Naive thymus-derived CD4-positive, alpha-beta T cell (primary cell): ENCODE results near the gene KIRREL1. TPM values are rescaled to one million over a fixed set of nuclear protein-coding genes. Genes with fewer than 3 reads are reported as not detected.

ENCODE experiments used
- ATAC-seq: fragments of 150-1000 bp; cut with Tn5 transposase; 2 replicates; pipeline ENCODE4 v1.10.0; 2021; ENCODE audit warnings: mild to moderate bottlenecking, moderate library complexity
- CTCF ChIA-PET: fragments of 350-600 bp; sonication (Branson Sonifier 250); formaldehyde crosslinking; loops from one replicate; lab custom pipeline; 2021; ENCODE audit warnings: antibody characterized with exemption; lab: Charles Lee
- POLR2A ChIA-PET: fragments of 350-600 bp; sonication (Branson Sonifier 250); formaldehyde crosslinking; loops from one replicate; lab custom pipeline; 2021; ENCODE audit warnings: antibody characterized with exemption, inconsistent platforms; lab: Charles Lee
- DNase-seq, 9 donors: peaks; one replicate each; pipeline versions ENCODE4 v3.0.0 to v3.0.0-alpha.2; 2020 to 2022; ENCODE audit warnings: mixed read lengths in 1 of 9
- H3K27ac ChIP-seq: one replicate; pipeline ENCODE4 v1.7.0; 2013; ENCODE audit warnings: mild to moderate bottlenecking, low read depth, low read length, moderate library complexity
- H3K27me3 ChIP-seq, 2 donors: one replicate each; pipeline ENCODE4 v1.7.0; 2013; ENCODE audit warnings: low read length in 2 of 2, mild to moderate bottlenecking in 2 of 2, moderate library complexity in 2 of 2; ENCODE audit not compliant: control insufficient read depth in 2 of 2, insufficient read depth in 2 of 2
- H3K36me3 ChIP-seq, 3 experiments: 1 replicate in 2 of 3; 2 replicates in 1 of 3; pipeline ENCODE4 v1.7.0; 2013; ENCODE audit warnings: low read length in 3 of 3, mild to moderate bottlenecking in 3 of 3, moderate library complexity in 1 of 3; ENCODE audit not compliant: insufficient read depth in 3 of 3, control insufficient read depth in 2 of 3
- H3K4me1 ChIP-seq, 2 donors: one replicate each; pipeline ENCODE4 v1.7.0; 2013; ENCODE audit warnings: low read length in 2 of 2, mild to moderate bottlenecking in 2 of 2, moderate library complexity in 1 of 2; ENCODE audit not compliant: control insufficient read depth in 2 of 2, insufficient read depth in 2 of 2
- H3K4me3 ChIP-seq: 2 replicates; pipeline ENCODE4 v1.7.0; 2013; ENCODE audit warnings: mild to moderate bottlenecking, low read length
- H3K9me3 ChIP-seq, 3 experiments: 1 replicate in 2 of 3; 2 replicates in 1 of 3; pipeline ENCODE4 v1.7.0; 2013; ENCODE audit warnings: low read length in 3 of 3; ENCODE audit not compliant: control insufficient read depth in 2 of 3
- H3K27ac Mint-ChIP-seq, 9 donors: one replicate each; pipeline ENCODE4 v1.8.0; 2020 to 2022; ENCODE audit warnings: mixed read lengths in 9 of 9, mild to moderate bottlenecking in 8 of 9, moderate library complexity in 5 of 9, inconsistent platforms in 2 of 9
- H3K27me3 Mint-ChIP-seq, 5 donors: one replicate each; pipeline ENCODE4 v1.8.0; 2021 to 2022; ENCODE audit warnings: mixed read lengths in 5 of 5, mild to moderate bottlenecking in 1 of 5
- H3K36me3 Mint-ChIP-seq, 5 donors: one replicate each; pipeline ENCODE4 v1.8.0; 2020 to 2022; ENCODE audit warnings: mixed read lengths in 5 of 5, mild to moderate bottlenecking in 3 of 5, inconsistent platforms in 1 of 5
- H3K4me1 Mint-ChIP-seq, 7 donors: one replicate each; pipeline ENCODE4 v1.8.0; 2020 to 2022; ENCODE audit warnings: mixed read lengths in 7 of 7, mild to moderate bottlenecking in 3 of 7, inconsistent platforms in 1 of 7
- H3K4me3 Mint-ChIP-seq, 10 donors: one replicate each; pipeline ENCODE4 v1.8.0; 2020 to 2022; ENCODE audit warnings: mild to moderate bottlenecking in 10 of 10, mixed read lengths in 10 of 10, moderate library complexity in 6 of 10, inconsistent platforms in 2 of 10
- H3K9me3 Mint-ChIP-seq, 11 donors: one replicate each; pipeline ENCODE4 v1.8.0; 2020 to 2022; ENCODE audit warnings: mixed read lengths in 11 of 11, mild to moderate bottlenecking in 4 of 11, inconsistent platforms in 1 of 11, moderate library complexity in 1 of 11
- intact Hi-C, 2 donors: fragments of 100-400 bp; cut with micrococcal nuclease; formaldehyde crosslinking; loops; one replicate each; pipeline ENCODE4 v1.15.1; 2023
- polyA plus RNA-seq, 2 donors: library from polyadenylated mRNA; unstranded; fragments of 300-500 nt; fragmentation: Illumina TruSeq; gene quantifications; one replicate each; pipeline ENCODE4 v1.2.3, GENCODE V29; 2021
- total RNA-seq, 6 experiments: library from RNA in 5 of 6; stranded (reverse) in 5 of 6; gene quantifications; 1 replicate in 5 of 6; 2 replicates in 1 of 6; pipeline ENCODE4 v1.2.3 and lab custom pipeline; 2021 to 2026

The KIRREL1 gene
- total and polyA plus RNA-seq, 7 experiments from 2014 or later: not detected

DNA sequence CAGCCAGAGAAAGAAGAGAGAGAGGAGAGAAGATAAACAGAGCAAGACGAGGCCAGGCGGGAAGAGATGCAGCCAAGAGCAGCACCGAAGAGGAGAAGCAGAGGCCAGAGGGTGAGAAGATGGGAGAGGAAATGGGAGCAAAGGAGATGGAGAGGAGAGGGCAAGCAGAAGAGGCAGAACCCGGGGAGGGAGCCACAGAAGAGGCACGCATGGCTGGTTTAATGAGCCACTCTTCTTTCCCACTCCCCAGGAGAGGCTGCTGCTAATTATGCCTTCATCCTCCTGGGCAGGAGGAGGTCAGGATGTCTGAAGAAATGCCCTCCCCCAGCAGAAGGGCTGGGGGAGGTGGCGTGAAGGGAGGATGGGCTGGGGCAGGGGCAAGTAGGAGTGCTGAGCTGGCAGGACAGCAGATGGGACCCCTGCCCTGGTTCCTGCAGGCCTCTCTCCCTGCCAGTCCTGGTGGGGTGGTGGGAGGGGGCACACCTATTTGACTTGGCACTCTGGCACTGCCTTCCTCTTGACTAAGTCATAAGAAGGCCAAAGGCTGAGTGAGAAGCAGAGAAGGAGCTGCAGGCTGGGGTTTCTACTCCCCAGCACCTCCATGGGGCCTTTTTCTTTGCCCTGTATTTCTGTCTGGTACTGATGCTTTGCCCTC, 32.3 kb downstream of the KIRREL1 start:
- Mint-ChIP-seq H3K27ac (peak overlapping the region in 1 of 9 donors; percentile 43), H3K4me1 (no peaks in the 10 kb centered on the region), H3K36me3 (no peaks in the 10 kb centered on the region), H3K27me3 (peaks cover 0 to 24% (median 7%) of the 10 kb centered on the region in 5 donors), H3K4me3 (no peak overlapping the region), H3K9me3 (no peaks in the 10 kb centered on the region)
- Histone ChIP-seq H3K4me3 (no peak overlapping the region), H3K9me3 (no peaks in the 10 kb centered on the region), H3K4me1 (no peaks in the 10 kb centered on the region), H3K36me3 (no peaks in the 10 kb centered on the region), H3K27me3 (no peaks in the 10 kb centered on the region), H3K27ac (no peak overlapping the region)
- intact Hi-C loops: no loop called here
- ATAC-seq: no peak
- CTCF ChIA-PET: no interaction called here
- POLR2A ChIA-PET: no interaction called here
- no peak for DNase-seq

DNA sequence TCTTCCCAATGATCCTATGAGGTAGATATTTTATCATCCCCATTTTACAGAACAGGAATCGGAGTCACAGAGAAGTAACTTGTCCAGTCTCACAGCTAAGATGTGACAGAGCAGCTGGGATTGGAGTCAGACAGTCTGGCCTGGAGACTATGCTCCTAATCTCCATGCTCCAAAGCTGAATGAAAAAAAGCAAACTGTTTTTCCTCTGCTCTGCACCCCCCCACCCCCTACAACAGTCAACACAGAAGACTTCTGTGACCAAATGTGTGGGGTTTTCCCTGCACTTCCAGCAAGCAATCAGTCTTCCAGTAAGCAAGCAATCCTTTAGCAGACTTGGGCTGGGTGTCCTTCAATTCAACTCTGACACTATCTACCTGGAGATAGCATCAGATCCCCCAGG, 33.2 kb downstream of the KIRREL1 start:
- Histone ChIP-seq H3K27ac (no peak overlapping the region), H3K4me3 (no peak overlapping the region), H3K4me1 (no peaks in the 10 kb centered on the region), H3K9me3 (no peaks in the 10 kb centered on the region), H3K27me3 (no peaks in the 10 kb centered on the region), H3K36me3 (no peaks in the 10 kb centered on the region)
- ATAC-seq (no peak), DNase-seq (no peak)
- H3K4me3 Mint-ChIP-seq: no peak overlapping the region
- H3K4me1 Mint-ChIP-seq: no peaks in the 10 kb centered on the region
- no peaks in the 10 kb centered on the region for H3K36me3 Mint-ChIP-seq
- intact Hi-C loops: no loop called here
- no peaks in the 10 kb centered on the region for H3K9me3 Mint-ChIP-seq
- H3K27me3 Mint-ChIP-seq: peaks cover 0 to 24% (median 7%) of the 10 kb centered on the region in 5 donors
- CTCF ChIA-PET: interaction anchor here (0.6 kb wide), 1 partner anchor 446 kb away, joined by 3 read pairs; no protein-coding TSS in a partner anchor
- no peak overlapping the region for H3K27ac Mint-ChIP-seq
- POLR2A ChIA-PET: no interaction called here

DNA sequence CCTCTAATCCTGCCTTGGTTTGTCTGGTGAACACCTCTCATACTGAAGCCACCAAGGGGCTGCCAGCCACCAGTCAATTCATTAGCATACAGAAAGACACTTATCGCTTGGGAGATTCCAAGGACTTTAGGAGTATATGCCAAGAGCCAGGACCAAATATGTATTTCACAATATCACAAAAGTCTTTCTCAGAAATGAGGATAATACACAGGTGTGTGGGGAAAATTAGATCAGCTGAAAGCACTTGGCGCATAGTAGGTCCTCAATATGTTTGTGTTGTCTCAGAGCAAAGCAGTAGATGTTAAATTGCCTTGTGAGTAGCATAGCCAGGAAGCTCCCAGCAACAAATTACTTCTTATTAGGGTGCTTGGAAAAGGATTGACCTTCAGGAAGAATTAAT, 34.1 kb downstream of the KIRREL1 start:
- H3K4me3 Mint-ChIP-seq: no peak overlapping the region
- no peaks in the 10 kb centered on the region for H3K9me3 Mint-ChIP-seq
- intact Hi-C loops: no loop called here
- H3K36me3 Mint-ChIP-seq: no peaks in the 10 kb centered on the region
- Histone ChIP-seq H3K4me3 (no peak overlapping the region), H3K36me3 (no peaks in the 10 kb centered on the region), H3K4me1 (no peaks in the 10 kb centered on the region), H3K27ac (no peak overlapping the region), H3K27me3 (no peaks in the 10 kb centered on the region), H3K9me3 (no peaks in the 10 kb centered on the region)
- ATAC-seq (no peak), DNase-seq (no peak)
- CTCF ChIA-PET: no interaction called here
- peaks cover 0 to 25% (median 7%) of the 10 kb centered on the region in 5 donors for H3K27me3 Mint-ChIP-seq
- H3K4me1 Mint-ChIP-seq: no peaks in the 10 kb centered on the region
- H3K27ac Mint-ChIP-seq: no peak overlapping the region
- POLR2A ChIA-PET: no interaction called here

DNA sequence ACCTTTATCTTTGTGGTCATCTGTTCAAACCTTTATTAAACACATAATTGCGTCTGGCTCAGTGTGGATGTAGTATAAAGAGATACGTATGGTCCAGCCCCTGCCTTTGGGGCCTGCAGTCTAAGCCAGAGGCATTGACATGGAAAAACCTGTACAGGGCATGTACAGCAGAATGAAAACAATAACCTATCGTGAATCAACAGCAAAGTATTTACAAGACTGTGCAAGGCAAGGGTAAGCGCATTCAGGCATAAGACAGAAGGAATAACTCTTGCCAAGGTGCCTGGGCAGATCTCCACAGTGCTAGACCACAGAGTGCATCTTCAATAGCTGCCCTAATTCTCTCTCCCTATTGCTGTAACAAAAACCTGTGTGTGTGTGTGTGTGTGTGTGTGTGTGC, 35.5 kb downstream of the KIRREL1 start:
- Mint-ChIP-seq H3K27ac (no peak overlapping the region), H3K4me3 (no peak overlapping the region), H3K36me3 (no peaks in the 10 kb centered on the region), H3K27me3 (peaks cover 0 to 22% (median 0%) of the 10 kb centered on the region in 5 donors), H3K9me3 (no peaks in the 10 kb centered on the region), H3K4me1 (no peaks in the 10 kb centered on the region)
- intact Hi-C loops: no loop called here
- no peaks in the 10 kb centered on the region for H3K36me3 ChIP-seq
- ChIA-PET CTCF (no interaction called here), POLR2A (no interaction called here)
- no peak overlapping the region for H3K4me3 ChIP-seq
- DNase-seq (no peak), ATAC-seq (no peak)
- no peaks in the 10 kb centered on the region for H3K4me1 ChIP-seq
- H3K27me3 ChIP-seq: no peaks in the 10 kb centered on the region
- no peaks in the 10 kb centered on the region for H3K9me3 ChIP-seq
- H3K27ac ChIP-seq: no peak overlapping the region

DNA sequence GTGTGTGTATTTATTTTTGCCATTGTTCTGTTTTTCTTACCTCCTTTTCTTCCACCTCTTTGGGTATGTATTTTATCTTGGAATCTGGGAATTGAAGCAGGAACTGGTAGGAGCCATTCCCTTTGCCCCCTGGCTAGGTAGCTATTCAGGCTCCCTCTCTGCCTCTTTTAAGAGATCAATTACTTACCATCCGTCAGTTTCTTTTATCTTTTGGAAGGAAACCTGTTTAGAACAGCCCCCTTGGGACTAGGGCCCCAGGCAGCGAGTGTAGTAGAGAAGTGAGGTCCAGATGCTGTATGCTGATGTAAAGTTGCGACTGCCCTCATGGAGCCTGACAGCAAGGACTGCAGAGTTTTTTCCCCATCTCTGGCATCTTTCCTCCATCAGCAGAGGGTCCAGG, 41.6 kb downstream of the KIRREL1 start:
- H3K27ac Mint-ChIP-seq: no peak overlapping the region
- H3K4me3 Mint-ChIP-seq: no peak overlapping the region
- H3K9me3 Mint-ChIP-seq: peaks cover 0 to 2% (median 0%) of the 10 kb centered on the region in 11 donors
- Histone ChIP-seq H3K36me3 (no peaks in the 10 kb centered on the region), H3K4me3 (no peak overlapping the region), H3K27me3 (no peaks in the 10 kb centered on the region), H3K9me3 (no peaks in the 10 kb centered on the region), H3K27ac (no peak overlapping the region), H3K4me1 (no peaks in the 10 kb centered on the region)
- DNase-seq: no peak
- intact Hi-C loops: no loop called here
- ChIA-PET CTCF (no interaction called here), POLR2A (no interaction called here)
- no peak for ATAC-seq
- peaks cover 0 to 24% (median 5%) of the 10 kb centered on the region in 5 donors for H3K27me3 Mint-ChIP-seq
- no peaks in the 10 kb centered on the region for H3K36me3 Mint-ChIP-seq
- H3K4me1 Mint-ChIP-seq: peaks cover 0 to 3% (median 0%) of the 10 kb centered on the region in 7 donors

DNA sequence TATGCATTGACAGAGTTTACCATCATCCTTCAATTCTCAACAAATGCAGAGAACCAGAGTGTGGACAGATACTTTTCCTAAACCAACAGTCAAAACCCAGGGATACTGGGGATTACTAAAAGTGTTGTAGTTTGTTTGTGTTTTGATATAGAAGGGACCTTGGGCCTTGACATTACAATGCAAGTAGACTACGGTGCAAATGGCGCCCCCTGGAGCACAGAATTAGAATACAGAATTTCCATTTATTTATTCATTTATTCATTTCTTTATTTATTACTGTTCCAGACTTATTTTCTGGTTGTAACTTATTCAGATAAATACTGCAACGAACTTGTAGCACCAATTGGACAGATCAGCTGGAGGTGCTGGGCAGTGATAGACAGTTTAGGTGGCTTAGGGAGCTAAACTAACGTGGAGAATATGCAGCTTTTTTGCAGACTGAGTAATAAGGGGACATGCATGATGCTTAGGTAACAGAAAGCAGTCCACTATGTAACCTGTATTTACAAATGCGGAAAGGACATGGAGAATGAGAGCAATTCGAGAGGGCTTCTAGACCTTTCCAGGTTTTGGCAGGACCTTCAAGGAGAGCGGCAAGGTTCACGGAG, 42.6 kb downstream of the KIRREL1 start:
- H3K27ac Mint-ChIP-seq: no peak overlapping the region
- ChIA-PET POLR2A (no interaction called here), CTCF (no interaction called here)
- intact Hi-C loops: no loop called here
- DNase-seq (no peak), ATAC-seq (no peak)
- H3K4me1 Mint-ChIP-seq: peaks cover 0 to 3% (median 0%) of the 10 kb centered on the region in 7 donors
- no peak overlapping the region for H3K27ac ChIP-seq
- peaks cover 0 to 2% (median 0%) of the 10 kb centered on the region in 11 donors for H3K9me3 Mint-ChIP-seq
- H3K4me1 ChIP-seq: no peaks in the 10 kb centered on the region
- no peak overlapping the region for H3K4me3 Mint-ChIP-seq
- no peaks in the 10 kb centered on the region for H3K36me3 ChIP-seq
- no peaks in the 10 kb centered on the region for H3K36me3 Mint-ChIP-seq
- no peak overlapping the region for H3K4me3 ChIP-seq
- H3K27me3 Mint-ChIP-seq: peaks cover 0 to 32% (median 8%) of the 10 kb centered on the region in 5 donors
- no peaks in the 10 kb centered on the region for H3K27me3 ChIP-seq
- no peaks in the 10 kb centered on the region for H3K9me3 ChIP-seq
